ENCODE results near the gene RASSF7. TPM values are rescaled to one million over a fixed set of nuclear protein-coding genes. Genes with fewer than 3 reads are reported as not detected.

Gene RASSF7
- total RNA-seq, 1 experiment from 2014 or later: 7.4 TPM

- H3K27me3 ChIP-seq: peaks cover 4% of the 10 kb centered on the region; the same call in 1 of the 2 replicates
- H3K4me1 ChIP-seq: peaks cover 16% of the 10 kb centered on the region
- no peak for DNase-seq
- H3K4me3 ChIP-seq: no peak overlapping the region
- no peak overlapping the region for H3K27ac ChIP-seq
- no peaks in the 10 kb centered on the region for H3K36me3 ChIP-seq
- H3K9me3 ChIP-seq (replicated peaks): no peaks in the 10 kb centered on the region
Observed at GRCh38 chr11:553988-554340, 6.8 kb upstream of the RASSF7 start.

GRCh38 chr11:554428-555226 is 6.1 kb upstream of the RASSF7 start:
- Histone ChIP-seq H3K27ac (no peak overlapping the region), H3K4me1 (peaks cover 16% of the 10 kb centered on the region), H3K36me3 (no peaks in the 10 kb centered on the region), H3K27me3 (peaks cover 4% of the 10 kb centered on the region; the same call in 1 of the 2 replicates), H3K9me3 (replicated peaks) (no peaks in the 10 kb centered on the region), H3K4me3 (peak overlapping the region; percentile 15; the same call in 1 of the 2 replicates)
- peak; percentile 64 to 83 for DNase-seq

- Histone ChIP-seq H3K27ac (no peak overlapping the region), H3K36me3 (no peaks in the 10 kb centered on the region), H3K27me3 (peaks cover 4% of the 10 kb centered on the region; the same call in 1 of the 2 replicates), H3K4me1 (peaks cover 16% of the 10 kb centered on the region), H3K4me3 (no peak overlapping the region), H3K9me3 (replicated peaks) (no peaks in the 10 kb centered on the region)
- no peak for DNase-seq
Observed at GRCh38 chr11:555227-555779, 5.5 kb upstream of the RASSF7 start.

GRCh38 chr11:555780-556661 is 4.7 kb upstream of the RASSF7 start:
- H3K4me3 ChIP-seq: no peak overlapping the region
- no peaks in the 10 kb centered on the region for H3K36me3 ChIP-seq
- no peak overlapping the region for H3K27ac ChIP-seq
- peaks cover 16% of the 10 kb centered on the region for H3K4me1 ChIP-seq
- H3K27me3 ChIP-seq: peaks cover 4% of the 10 kb centered on the region; the same call in 1 of the 2 replicates
- DNase-seq: no peak
- no peaks in the 10 kb centered on the region for H3K9me3 ChIP-seq (replicated peaks)

GRCh38 chr11:556662-557256 is 4.0 kb upstream of the RASSF7 start:
- Histone ChIP-seq H3K4me1 (peaks cover 16% of the 10 kb centered on the region), H3K9me3 (replicated peaks) (no peaks in the 10 kb centered on the region), H3K4me3 (no peak overlapping the region), H3K27me3 (peaks cover 4% of the 10 kb centered on the region; the same call in 1 of the 2 replicates), H3K36me3 (no peaks in the 10 kb centered on the region), H3K27ac (no peak overlapping the region)
- no peak for DNase-seq

GRCh38 chr11:557328-558132 is 3.2 kb upstream of the RASSF7 start:
- H3K27ac ChIP-seq: no peak overlapping the region
- H3K27me3 ChIP-seq: peaks cover 4% of the 10 kb centered on the region; the same call in 1 of the 2 replicates
- H3K4me1 ChIP-seq: peaks cover 16% of the 10 kb centered on the region
- H3K9me3 ChIP-seq (replicated peaks): no peaks in the 10 kb centered on the region
- DNase-seq: peak; percentile 56 to 58
- no peaks in the 10 kb centered on the region for H3K36me3 ChIP-seq
- H3K4me3 ChIP-seq: no peak overlapping the region

- Histone ChIP-seq H3K36me3 (no peaks in the 10 kb centered on the region), H3K27ac (no peak overlapping the region), H3K4me1 (peaks cover 16% of the 10 kb centered on the region), H3K4me3 (no peak overlapping the region), H3K27me3 (peaks cover 4% of the 10 kb centered on the region; the same call in 1 of the 2 replicates), H3K9me3 (replicated peaks) (no peaks in the 10 kb centered on the region)
- DNase-seq: no peak
Observed at GRCh38 chr11:558503-558902, 2.3 kb upstream of the RASSF7 start.

- H3K9me3 ChIP-seq (replicated peaks): no peaks in the 10 kb centered on the region
- no peak for DNase-seq
- H3K4me1 ChIP-seq: peaks cover 10% of the 10 kb centered on the region
- 0 out of 2 replicates have a peak, but pooled peaks cover under 1% of the 10 kb centered on the region for H3K27me3 ChIP-seq
- no peak overlapping the region for H3K27ac ChIP-seq
- H3K36me3 ChIP-seq: no peaks in the 10 kb centered on the region
- no peak overlapping the region for H3K4me3 ChIP-seq
Observed at GRCh38 chr11:559020-559620, 1.6 kb upstream of the RASSF7 start.

GRCh38 chr11:559712-560304 is 962 bp upstream of the RASSF7 start:
- peak overlapping the region; percentile 83 for H3K4me3 ChIP-seq
- H3K27ac ChIP-seq: no peak overlapping the region
- H3K9me3 ChIP-seq (replicated peaks): no peaks in the 10 kb centered on the region
- H3K4me1 ChIP-seq: peaks cover 3% of the 10 kb centered on the region; the same call in 1 of the 2 replicates
- DNase-seq: no peak
- H3K36me3 ChIP-seq: no peaks in the 10 kb centered on the region
- no peaks in the 10 kb centered on the region for H3K27me3 ChIP-seq

GRCh38 chr11:561148-562003 is 606 bp downstream of the RASSF7 start:
- no peak for DNase-seq
- no peaks in the 10 kb centered on the region for H3K36me3 ChIP-seq
- no peak overlapping the region for H3K27ac ChIP-seq
- H3K4me1 ChIP-seq: peaks cover 3% of the 10 kb centered on the region; the same call in 1 of the 2 replicates
- H3K4me3 ChIP-seq: peak overlapping the region; percentile 83
- H3K9me3 ChIP-seq (replicated peaks): no peaks in the 10 kb centered on the region
- H3K27me3 ChIP-seq: no peaks in the 10 kb centered on the region

GRCh38 chr11:562046-562645 is 1.4 kb downstream of the RASSF7 start:
- Histone ChIP-seq H3K27ac (no peak overlapping the region), H3K27me3 (no peaks in the 10 kb centered on the region), H3K9me3 (replicated peaks) (no peaks in the 10 kb centered on the region), H3K36me3 (no peaks in the 10 kb centered on the region), H3K4me1 (peaks cover 3% of the 10 kb centered on the region; the same call in 1 of the 2 replicates), H3K4me3 (no peak overlapping the region)
- no peak for DNase-seq
